Kidney epithelial cell (primary cell): ENCODE results near the gene NLRP6. TPM values are rescaled to one million over a fixed set of nuclear protein-coding genes. Genes with fewer than 3 reads are reported as not detected.
A peak's percentile ranks its signal among the peaks of the same experiment; 100 is the strongest.
"Not testable (repeated sequence)": the region's sequence is repeated elsewhere in the genome, so short reads cannot be mapped to it uniquely, and the experiment has no call there.

ENCODE experiments used
- DNase-seq: peaks from one replicate; pipeline ENCODE4 v3.0.0-alpha.2; 2010; ENCODE audit warnings: low read depth
- H3K27me3 ChIP-seq: 2 replicates; pipeline ENCODE4 v1.6.0; 2011; ENCODE audit warnings: low read length; ENCODE audit not compliant: control insufficient read depth, insufficient read depth
- H3K36me3 ChIP-seq: 2 replicates; pipeline ENCODE4 v1.5.1; 2011; ENCODE audit warnings: low read length; ENCODE audit not compliant: control insufficient read depth, insufficient read depth
- H3K4me3 ChIP-seq: 2 replicates; pipeline ENCODE4 v1.5.1; 2011; ENCODE audit warnings: low read depth, mild to moderate bottlenecking, control low read depth, low read length
- CTCF ChIP-seq: IDR thresholded peaks from 2 replicates; pipeline ENCODE4 v1.5.1; 2011; ENCODE audit warnings: mild to moderate bottlenecking, moderate library complexity, low read length, control low read depth, inconsistent platforms; ENCODE audit not compliant: insufficient read depth, poor library complexity, severe bottlenecking
- total RNA-seq: library from RNA; depleted of rRNA; stranded (reverse); fragments of >200 nt; gene quantifications from 2 replicates; pipeline ENCODE4 v1.2.3, GENCODE V29; 2015

Gene NLRP6
- total RNA-seq, 1 donor from 2014 or later, result not detected

DNA sequence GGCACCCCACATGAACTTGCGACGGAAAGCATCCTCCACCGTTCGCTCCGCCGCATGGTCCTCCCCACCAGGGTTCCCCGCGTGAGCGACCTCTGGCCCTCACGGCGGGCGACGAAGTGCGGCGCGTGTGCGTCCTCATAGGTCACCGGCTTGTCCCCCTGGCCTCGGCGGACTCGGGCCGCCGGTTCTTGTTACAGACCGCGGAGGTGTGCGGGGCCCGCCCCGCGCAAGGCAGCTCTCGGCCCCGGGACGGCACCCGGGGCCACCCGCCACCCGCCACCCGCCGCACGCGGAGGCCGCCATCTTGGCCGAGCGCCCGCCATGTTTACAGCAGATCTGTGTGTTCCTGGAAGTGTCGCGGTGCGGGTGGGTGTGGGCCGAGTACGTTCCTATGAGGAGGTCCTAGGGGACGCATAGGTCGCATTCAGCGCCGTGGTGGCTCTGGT, 25.9 kb downstream of the NLRP6 start:
- no peak for TF ChIP-seq CTCF
- peaks cover 10% of the 10 kb centered on the region for H3K27me3 ChIP-seq
- DNase-seq, result no peak
- no peaks in the 10 kb centered on the region for H3K36me3 ChIP-seq
- H3K4me3 ChIP-seq, result no peak overlapping the region

DNA sequence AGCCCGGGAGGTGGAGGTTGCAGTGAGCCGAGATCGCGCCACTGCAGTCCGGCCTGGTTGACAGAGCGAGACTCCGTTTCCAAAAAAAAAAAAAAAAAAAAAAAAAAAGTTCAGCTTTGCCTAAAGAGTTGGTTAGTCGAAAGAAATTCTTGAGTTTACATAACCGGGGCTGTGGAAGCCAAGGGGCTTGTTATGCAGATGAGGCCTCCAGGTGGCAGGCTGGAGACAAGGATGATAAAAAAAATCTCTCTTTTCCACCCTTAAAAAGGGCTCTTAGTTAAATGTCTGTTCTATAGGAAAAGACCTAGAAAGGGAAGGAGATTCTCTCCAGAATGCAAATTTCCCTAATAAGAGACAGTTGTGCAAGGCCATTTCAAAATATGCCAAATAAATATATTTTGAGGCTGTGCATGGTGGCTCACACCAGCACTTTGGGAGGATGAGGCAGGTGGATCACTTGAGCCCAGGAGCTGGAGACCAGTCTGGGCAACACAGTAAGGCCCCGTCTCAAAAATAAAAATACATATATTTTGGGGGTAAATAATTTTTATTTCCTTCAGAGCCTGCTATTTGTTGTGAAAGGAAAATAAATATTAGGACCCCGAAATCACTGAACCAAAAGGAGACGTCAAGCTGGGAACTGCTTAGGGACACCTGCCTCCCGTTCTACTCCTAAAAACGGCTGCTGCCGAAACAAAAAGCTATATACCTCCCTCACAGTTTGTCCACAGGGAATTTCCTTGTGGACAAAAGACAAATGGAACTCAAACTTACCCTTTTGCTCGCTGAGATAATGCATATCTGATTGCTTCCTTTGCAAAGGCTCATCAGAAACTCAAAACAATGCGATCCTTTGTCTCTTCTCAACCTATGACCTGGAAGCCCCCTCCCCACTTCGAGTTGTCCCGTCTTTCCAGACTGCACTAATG, 27.0 kb downstream of the NLRP6 start:
- H3K27me3 ChIP-seq, result peaks cover 4% of the 10 kb centered on the region
- peak; percentile 10 for DNase-seq
- H3K4me3 ChIP-seq, result no peak overlapping the region
- H3K36me3 ChIP-seq, result no peaks in the 10 kb centered on the region
- peak; percentile 67 for TF ChIP-seq CTCF

DNA sequence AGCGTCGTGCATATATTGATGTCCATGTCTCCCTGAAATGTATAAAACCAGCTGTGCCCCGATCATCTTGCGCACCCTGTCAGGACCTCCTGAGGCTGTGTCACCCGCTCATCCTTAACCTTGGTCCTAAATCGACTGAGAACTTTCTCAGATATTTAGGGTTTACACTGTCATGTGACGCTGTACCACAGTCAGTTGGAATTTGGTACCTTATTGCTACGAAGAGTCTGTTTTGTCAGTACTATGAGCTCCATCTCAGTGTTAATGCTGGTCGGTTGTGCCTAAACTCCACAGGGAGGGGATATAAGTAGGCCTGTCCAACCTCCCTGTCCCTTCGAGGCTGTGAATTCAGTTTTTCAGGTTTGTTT, 27.6 kb downstream of the NLRP6 start:
- H3K36me3 ChIP-seq, result no peaks in the 10 kb centered on the region
- no peak for TF ChIP-seq CTCF
- DNase-seq, result no peak
- no peak overlapping the region for H3K4me3 ChIP-seq
- H3K27me3 ChIP-seq, result no peaks in the 10 kb centered on the region

DNA sequence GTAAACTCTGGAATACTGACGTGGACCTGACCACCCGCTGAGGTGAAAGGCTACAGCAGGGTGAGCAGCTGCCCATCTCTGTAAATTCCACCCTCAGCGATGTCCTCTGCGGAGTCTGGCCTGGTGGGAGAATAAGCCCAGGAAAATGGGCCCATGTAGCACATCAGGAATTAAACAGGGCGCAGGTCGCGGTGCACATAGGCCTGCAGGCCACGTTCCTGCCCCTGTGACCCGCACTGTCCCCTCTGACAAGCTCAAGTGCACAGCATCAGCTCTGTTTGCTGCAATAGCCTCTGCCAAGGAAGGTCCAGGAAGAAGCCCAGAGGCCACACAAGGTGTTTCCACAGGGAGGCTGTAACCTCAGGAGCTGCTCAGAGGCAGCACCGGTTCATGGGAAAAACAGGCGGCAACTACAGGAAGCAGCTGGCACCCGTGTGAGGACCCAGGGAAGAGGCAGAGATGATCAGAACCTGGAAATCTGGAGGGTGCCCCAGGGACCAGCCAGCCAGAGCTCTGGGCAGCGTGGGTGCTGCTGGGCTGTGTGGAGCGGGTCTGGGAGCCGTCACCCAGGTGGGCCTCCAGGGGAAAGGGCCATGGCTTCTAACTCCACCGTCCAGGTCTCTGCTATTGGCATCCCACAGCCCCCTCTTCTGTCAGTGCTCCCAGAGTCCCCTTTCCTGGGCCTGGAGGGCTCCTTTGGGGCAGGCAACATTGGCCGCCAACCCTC, 28.6 kb downstream of the NLRP6 start:
- no peak for TF ChIP-seq CTCF
- no peak for DNase-seq
- no peak overlapping the region for H3K4me3 ChIP-seq
- no peaks in the 10 kb centered on the region for H3K27me3 ChIP-seq
- H3K36me3 ChIP-seq, result no peaks in the 10 kb centered on the region

DNA sequence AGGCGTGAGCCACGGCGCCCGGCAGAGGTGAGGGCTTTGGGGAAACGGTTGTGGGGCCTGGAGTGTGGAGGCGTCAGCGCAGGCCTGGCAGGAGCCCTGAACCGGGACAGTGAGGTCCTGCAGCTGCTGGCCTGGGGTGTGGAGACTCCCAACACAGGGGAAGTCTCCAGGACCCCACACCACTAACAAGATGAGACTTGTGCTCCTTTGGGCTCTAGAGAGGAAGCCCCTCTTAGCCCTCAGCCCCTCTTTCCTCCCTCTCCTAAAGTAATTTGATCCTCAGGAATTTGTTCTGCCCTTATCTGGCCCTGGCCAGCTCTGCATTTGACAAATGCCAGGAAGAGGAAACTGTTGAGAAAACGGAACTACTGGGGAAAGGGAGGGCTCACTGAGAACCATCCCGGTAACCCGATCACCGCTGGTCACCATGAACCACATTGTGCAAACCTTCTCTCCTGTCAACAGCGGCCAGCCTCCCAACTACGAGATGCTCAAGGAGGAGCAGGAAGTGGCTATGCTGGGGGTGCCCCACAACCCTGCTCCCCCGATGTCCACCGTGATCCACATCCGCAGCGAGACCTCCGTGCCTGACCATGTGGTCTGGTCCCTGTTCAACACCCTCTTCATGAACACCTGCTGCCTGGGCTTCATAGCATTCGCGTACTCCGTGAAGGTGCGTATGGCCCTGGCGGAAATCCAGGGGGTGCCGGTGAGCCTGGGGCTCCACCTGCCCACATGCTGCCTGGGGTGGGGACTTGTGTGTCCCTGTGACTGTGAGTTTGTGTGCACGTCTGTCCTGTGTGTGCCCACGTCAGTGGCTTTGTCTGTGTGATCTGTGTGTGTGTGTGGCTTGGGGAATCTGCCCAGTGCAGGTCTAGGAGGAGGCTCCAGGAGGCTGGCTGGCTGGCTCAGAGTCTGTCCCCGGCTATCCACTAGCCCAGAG, 29.8 kb downstream of the NLRP6 start, which contains the start of gene IFITM2:
Gene IFITM2 (plus strand): TSS at position 51 of the 943 bp plus-strand sequence. CDS start 377 bp downstream, at position 428.
- H3K4me3 ChIP-seq, result peak within 1 kb of the TSS; percentile 63
- H3K36me3 ChIP-seq, H3K27me3 ChIP-seq: not testable (repeated sequence)
- DNase-seq, result peak; percentile 29

DNA sequence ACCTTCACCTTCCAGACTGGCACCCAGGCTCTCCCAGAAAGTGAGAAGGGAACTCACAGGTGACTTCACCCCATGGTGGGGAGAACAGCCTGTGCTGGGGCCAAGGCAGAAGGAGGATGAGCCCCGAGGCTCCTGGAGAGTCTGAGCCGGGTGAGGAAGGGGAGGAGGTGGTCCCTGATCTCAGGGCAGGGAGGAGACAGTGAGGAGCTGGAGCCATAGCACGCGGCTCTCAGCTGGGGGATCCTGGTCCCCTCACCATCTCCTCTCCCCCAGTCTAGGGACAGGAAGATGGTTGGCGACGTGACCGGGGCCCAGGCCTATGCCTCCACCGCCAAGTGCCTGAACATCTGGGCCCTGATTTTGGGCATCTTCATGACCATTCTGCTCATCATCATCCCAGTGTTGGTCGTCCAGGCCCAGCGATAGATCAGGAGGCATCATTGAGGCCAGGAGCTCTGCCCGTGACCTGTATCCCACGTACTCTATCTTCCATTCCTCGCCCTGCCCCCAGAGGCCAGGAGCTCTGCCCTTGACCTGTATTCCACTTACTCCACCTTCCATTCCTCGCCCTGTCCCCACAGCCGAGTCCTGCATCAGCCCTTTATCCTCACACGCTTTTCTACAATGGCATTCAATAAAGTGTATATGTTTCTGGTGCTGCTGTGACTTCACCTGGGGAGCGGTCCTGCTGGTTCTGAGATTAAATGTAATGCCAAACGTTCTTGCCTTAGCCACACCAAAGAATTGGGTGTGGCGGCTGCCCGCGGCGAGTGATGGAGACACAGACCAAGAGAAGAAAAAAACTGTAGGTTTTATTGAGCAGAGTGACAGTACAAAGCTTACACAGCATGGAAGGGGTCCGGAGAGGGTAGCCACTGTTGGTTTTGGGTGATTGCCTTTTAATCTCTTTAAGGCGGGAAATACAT, 30.8 kb downstream of the NLRP6 start:
- H3K36me3 ChIP-seq, DNase-seq, H3K27me3 ChIP-seq: not testable (repeated sequence)
- H3K4me3 ChIP-seq, result peak overlapping the region; percentile 63

DNA sequence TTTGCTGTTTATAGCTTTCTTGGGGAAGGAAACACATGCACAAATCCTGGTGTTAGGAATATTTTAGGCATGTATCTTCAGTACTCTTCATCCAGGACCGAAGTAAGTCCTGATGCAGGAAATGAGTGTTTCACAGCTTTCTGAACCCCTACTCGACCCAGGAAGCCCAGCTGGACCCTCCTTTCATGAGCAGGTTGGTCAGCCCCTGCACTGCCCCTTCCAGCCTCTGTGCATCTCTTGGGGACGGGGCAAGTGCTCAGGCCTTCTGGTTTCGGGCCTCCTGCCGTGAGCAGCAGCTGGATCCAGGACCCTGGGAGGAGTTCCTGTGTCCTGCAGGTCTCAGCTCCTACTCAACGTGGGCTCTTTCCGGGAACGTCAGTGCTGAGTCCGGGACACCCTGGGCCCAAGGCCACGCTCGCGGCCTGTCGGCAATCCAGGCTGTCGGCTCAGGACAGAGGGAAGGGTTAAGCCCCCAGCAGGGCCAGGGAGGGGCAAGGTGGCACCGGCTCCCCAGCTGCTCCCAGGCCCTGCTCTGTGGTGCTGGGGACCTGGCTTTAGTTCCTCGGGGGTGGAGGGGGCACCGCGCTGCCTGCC, 31.9 kb downstream of the NLRP6 start:
- H3K4me3 ChIP-seq, result peak overlapping the region; percentile 63
- H3K36me3 ChIP-seq, H3K27me3 ChIP-seq, DNase-seq: not testable (repeated sequence)

GRCh38 chr11:311013-311748, 33.0 kb downstream of the NLRP6 start:
- not testable (repeated sequence) for DNase-seq, H3K36me3 ChIP-seq
- peak overlapping the region; percentile 24 for H3K4me3 ChIP-seq

More at GRCh38 chr11:311013-311748, 33.0 kb downstream of the NLRP6 start:
- not testable (repeated sequence) for H3K27me3 ChIP-seq
